DOHH2 (cell line): ENCODE data around the gene REEP1.

Experiments
- H3F3A ChIP-seq: fragments of 200-600 bp; sonication (generic), shearing (Covaris generic); 2 replicates; pipeline ENCODE4 v1.6.0; 2016; ENCODE audit warnings: antibody characterized with exemption, mild to moderate bottlenecking; ENCODE audit not compliant: control insufficient read depth, insufficient read depth
- H3K27ac ChIP-seq: fragments of 200-600 bp; sonication (generic); 2 replicates; pipeline ENCODE4 v1.5.1; 2014; ENCODE audit warnings: low read depth, mild to moderate bottlenecking, low read length, moderate library complexity
- H3K27me3 ChIP-seq: fragments of 200-600 bp; sonication (generic); 2 replicates; pipeline ENCODE4 v1.6.1; 2014; ENCODE audit warnings: mild to moderate bottlenecking, low read length, mixed read lengths; ENCODE audit not compliant: control insufficient read depth
- H3K36me3 ChIP-seq: fragments of 200-600 bp; sonication (generic); 2 replicates; pipeline ENCODE4 v1.6.1; 2014; ENCODE audit warnings: mild to moderate bottlenecking, low read length, moderate library complexity, mixed read lengths; ENCODE audit not compliant: control insufficient read depth
- H3K4me1 ChIP-seq: fragments of 200-600 bp; sonication (generic); 2 replicates; pipeline ENCODE4 v1.6.1; 2014; ENCODE audit warnings: mild to moderate bottlenecking, low read length, mixed read lengths; ENCODE audit not compliant: control insufficient read depth
- H3K4me2 ChIP-seq: fragments of 200-600 bp; sonication (generic); 2 replicates; pipeline ENCODE4 v1.6.0; 2014; ENCODE audit warnings: mild to moderate bottlenecking, low read length, moderate library complexity
- H3K4me3 ChIP-seq: fragments of 200-600 bp; sonication (generic); 2 replicates; pipeline ENCODE4 v1.5.1; 2014; ENCODE audit warnings: mild to moderate bottlenecking, low read length, mixed read lengths
- H3K79me2 ChIP-seq: fragments of 200-600 bp; sonication (generic); 2 replicates; pipeline ENCODE4 v1.6.1; 2014; ENCODE audit warnings: mild to moderate bottlenecking, low read length, mixed read lengths; ENCODE audit not compliant: control insufficient read depth
- H3K9me2 ChIP-seq: fragments of 200-600 bp; sonication (generic); replicated peaks from 2 replicates; pipeline ENCODE4 v1.6.1; 2014; ENCODE audit warnings: mild to moderate bottlenecking, low read length, mixed read lengths; ENCODE audit not compliant: control insufficient read depth
- H3K9me3 ChIP-seq: fragments of 200-600 bp; sonication (generic); 2 replicates; pipeline ENCODE4 v1.6.1; 2014; ENCODE audit warnings: antibody characterized with exemption, low read length, mixed read lengths; ENCODE audit not compliant: control insufficient read depth, insufficient read depth
- H4K20me1 ChIP-seq: fragments of 200-600 bp; sonication (generic); 2 replicates; pipeline ENCODE4 v1.6.0; 2014; ENCODE audit warnings: low read depth, mild to moderate bottlenecking, antibody characterized with exemption, low read length, moderate library complexity; ENCODE audit not compliant: control insufficient read depth, insufficient read depth
- CTCF ChIP-seq: fragments of 200-600 bp; sonication (generic); IDR thresholded peaks from one replicate; pipeline ENCODE4 v1.5.1; 2014; ENCODE audit warnings: antibody characterized with exemption, mild to moderate bottlenecking, low read depth, low read length; ENCODE audit not compliant: poor library complexity, severe bottlenecking
- EZH2phosphoT487 ChIP-seq: fragments of 200-600 bp; sonication (generic); IDR thresholded peaks from 2 replicates; pipeline ENCODE4 v1.6.1; 2017; ENCODE audit warnings: borderline replicate concordance, mild to moderate bottlenecking, antibody characterized with exemption, low read length, moderate library complexity, mixed read lengths

Gene REEP1

GRCh38 chr2:86368161-86368824 lies 30.9 kb upstream of the REEP1 start:
- TF ChIP-seq EZH2phosphoT487: no peak
- peak; percentile 65 for TF ChIP-seq CTCF
- Histone ChIP-seq H3K9me3 (peaks cover 10% of the 10 kb centered on the region; the same call in 1 of the 2 replicates), H3K4me1 (peaks cover 3% of the 10 kb centered on the region; the same call in 1 of the 2 replicates), H3K79me2 (no peaks in the 10 kb centered on the region), H3K27me3 (no peaks in the 10 kb centered on the region), H3K27ac (no peak overlapping the region), H3F3A (no peaks in the 10 kb centered on the region), H3K9me2 (no peaks in the 10 kb centered on the region), H3K36me3 (no peaks in the 10 kb centered on the region), H4K20me1 (no peaks in the 10 kb centered on the region), H3K4me3 (no peak overlapping the region), H3K4me2 (peak overlapping the region; percentile 36)

- Histone ChIP-seq H3K27ac (no peak overlapping the region), H4K20me1 (no peaks in the 10 kb centered on the region), H3K9me2 (no peaks in the 10 kb centered on the region), H3K79me2 (no peaks in the 10 kb centered on the region), H3K9me3 (peaks cover 10% of the 10 kb centered on the region; the same call in 1 of the 2 replicates), H3K4me2 (no peak overlapping the region), H3K4me3 (no peak overlapping the region), H3K27me3 (no peaks in the 10 kb centered on the region), H3K36me3 (no peaks in the 10 kb centered on the region), H3F3A (no peaks in the 10 kb centered on the region), H3K4me1 (peaks cover 3% of the 10 kb centered on the region; the same call in 1 of the 2 replicates)
- TF ChIP-seq EZH2phosphoT487: no peak
- no peak for TF ChIP-seq CTCF
These were observed 30.0 kb upstream of the REEP1 start for GRCh38 chr2:86367499-86367777.

- no peaks in the 10 kb centered on the region for H3K36me3 ChIP-seq
- no peaks in the 10 kb centered on the region for H3K27me3 ChIP-seq
- H3K27ac ChIP-seq: no peak overlapping the region
- no peak overlapping the region for H3K4me3 ChIP-seq
- H3F3A ChIP-seq: no peaks in the 10 kb centered on the region
- TF ChIP-seq CTCF (no peak), EZH2phosphoT487 (no peak)
- H4K20me1 ChIP-seq: no peaks in the 10 kb centered on the region
- no peaks in the 10 kb centered on the region for H3K9me2 ChIP-seq
- peaks cover 3% of the 10 kb centered on the region; the same call in 1 of the 2 replicates for H3K4me1 ChIP-seq
- H3K79me2 ChIP-seq: no peaks in the 10 kb centered on the region
- H3K4me2 ChIP-seq: no peak overlapping the region
- peaks cover 10% of the 10 kb centered on the region; the same call in 1 of the 2 replicates for H3K9me3 ChIP-seq
These were observed 29.4 kb upstream of the REEP1 start for GRCh38 chr2:86366651-86367498.
